ENCODE results near the gene CHSY1. TPM values are rescaled to one million over a fixed set of nuclear protein-coding genes. Genes with fewer than 3 reads are reported as not detected.
A peak's percentile ranks its signal among the peaks of the same experiment; 100 is the strongest.

The CHSY1 gene
- polyA plus RNA-seq, 2 of the 4 experiments (the other 2 are of a cell fraction), result 16.0 to 28.1 TPM

DNA sequence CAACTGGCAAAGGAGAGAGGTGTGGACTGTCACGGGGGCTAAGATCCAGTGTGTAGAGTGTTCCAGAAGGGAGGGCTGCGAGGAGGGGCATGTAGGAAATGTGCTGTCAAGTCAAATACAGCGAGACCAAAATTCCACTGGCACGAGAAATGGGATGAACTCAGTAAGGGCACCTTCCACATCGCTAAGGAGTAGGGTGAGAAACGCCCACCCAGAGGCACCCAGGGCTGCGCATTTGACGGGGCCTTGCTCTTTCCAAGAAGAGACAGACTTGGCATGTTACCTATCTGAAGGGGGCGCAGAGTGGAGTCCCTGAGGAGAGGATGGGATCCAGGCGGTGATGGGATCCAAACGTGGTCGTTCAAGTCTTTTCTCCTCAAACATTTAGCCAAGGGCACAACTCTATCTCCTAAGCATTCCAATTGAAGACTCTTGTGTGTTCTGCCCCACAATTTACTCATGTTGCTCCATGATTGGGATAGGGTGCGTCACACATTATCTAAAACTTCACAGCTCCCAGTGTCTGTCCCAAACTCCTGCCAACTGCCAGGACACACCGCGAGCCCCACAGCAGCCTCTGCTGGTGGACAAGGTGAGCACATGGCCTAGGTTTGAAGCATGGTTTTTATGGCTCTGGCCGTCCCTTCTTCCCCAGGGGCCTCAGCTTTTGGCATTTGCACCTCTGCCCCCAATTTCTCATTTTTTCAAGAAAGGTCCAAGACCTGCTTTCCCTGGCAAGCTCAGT is 17.8 kb upstream of the CHSY1 start (continued):
- TF ChIP-seq, protein P1, sequence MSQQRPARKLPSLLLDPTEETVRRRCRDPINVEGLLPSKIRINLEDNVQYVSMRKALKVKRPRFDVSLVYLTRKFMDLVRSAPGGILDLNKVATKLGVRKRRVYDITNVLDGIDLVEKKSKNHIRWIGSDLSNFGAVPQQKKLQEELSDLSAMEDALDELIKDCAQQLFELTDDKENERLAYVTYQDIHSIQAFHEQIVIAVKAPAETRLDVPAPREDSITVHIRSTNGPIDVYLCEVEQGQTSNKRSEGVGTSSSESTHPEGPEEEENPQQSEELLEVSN (IDR thresholded peaks at IDR 0.05; ENCODE audit: borderline replicate concordance, low read depth), result no peak
- TF ChIP-seq, protein P2, sequence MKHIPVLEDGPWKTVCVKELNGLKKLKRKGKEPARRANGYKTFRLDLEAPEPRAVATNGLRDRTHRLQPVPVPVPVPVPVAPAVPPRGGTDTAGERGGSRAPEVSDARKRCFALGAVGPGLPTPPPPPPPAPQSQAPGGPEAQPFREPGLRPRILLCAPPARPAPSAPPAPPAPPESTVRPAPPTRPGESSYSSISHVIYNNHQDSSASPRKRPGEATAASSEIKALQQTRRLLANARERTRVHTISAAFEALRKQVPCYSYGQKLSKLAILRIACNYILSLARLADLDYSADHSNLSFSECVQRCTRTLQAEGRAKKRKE (CRISPR knock-in tag; IDR thresholded peaks at IDR 0.05; ENCODE audit: low read depth), result no peak
- TF ChIP-seq RARB (CRISPR knock-in tag; IDR thresholded peaks at IDR 0.05), result no peak
- TF ChIP-seq, protein P3, sequence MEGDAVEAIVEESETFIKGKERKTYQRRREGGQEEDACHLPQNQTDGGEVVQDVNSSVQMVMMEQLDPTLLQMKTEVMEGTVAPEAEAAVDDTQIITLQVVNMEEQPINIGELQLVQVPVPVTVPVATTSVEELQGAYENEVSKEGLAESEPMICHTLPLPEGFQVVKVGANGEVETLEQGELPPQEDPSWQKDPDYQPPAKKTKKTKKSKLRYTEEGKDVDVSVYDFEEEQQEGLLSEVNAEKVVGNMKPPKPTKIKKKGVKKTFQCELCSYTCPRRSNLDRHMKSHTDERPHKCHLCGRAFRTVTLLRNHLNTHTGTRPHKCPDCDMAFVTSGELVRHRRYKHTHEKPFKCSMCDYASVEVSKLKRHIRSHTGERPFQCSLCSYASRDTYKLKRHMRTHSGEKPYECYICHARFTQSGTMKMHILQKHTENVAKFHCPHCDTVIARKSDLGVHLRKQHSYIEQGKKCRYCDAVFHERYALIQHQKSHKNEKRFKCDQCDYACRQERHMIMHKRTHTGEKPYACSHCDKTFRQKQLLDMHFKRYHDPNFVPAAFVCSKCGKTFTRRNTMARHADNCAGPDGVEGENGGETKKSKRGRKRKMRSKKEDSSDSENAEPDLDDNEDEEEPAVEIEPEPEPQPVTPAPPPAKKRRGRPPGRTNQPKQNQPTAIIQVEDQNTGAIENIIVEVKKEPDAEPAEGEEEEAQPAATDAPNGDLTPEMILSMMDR (IDR thresholded peaks at IDR 0.05), result peak; percentile 35
- TF ChIP-seq HDAC2 (IDR thresholded peaks at IDR 0.05), result no peak
- no peak for TF ChIP-seq ZNF302 (CRISPR knock-in tag; IDR thresholded peaks at IDR 0.05)
- TF ChIP-seq RFX5 (IDR thresholded peaks at IDR 0.05), result no peak

DNA sequence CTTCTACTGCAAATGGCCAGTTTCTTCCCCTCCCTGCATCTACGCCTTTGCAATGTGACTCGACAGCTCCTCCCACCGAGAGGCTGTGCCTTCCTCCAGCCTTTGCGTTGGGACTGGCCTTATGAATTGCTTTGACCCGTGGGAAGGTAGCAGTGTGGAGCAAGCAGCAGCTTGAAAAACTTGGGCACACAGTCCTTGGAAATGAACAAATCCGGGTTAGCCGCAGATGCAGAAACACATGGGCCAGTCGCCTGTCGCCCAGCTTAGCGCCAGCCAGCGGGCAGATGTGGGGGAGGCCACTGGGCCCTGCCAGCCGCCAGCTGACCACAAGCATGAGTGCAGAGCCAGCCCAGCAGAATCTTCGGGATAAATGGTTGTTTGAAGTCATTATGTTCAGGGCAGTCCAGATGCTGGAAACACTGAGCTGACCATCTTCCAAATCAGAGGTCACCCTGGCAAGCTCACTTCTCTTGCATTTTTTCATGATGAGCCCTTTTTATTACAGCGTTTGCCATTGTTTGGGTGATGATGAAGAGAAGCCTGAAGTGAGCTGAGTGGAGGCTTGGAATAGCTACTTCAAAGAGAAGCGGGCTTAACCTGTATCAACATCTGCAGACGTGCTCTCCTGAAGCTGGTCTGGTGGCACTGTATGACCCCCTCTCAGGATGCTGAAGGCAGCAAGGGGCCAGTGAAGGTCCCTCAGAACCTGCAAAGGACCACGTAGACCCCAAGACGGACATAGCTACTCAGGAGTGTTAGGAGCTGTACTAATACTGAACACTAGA is 15.7 kb upstream of the CHSY1 start:
- no peak for DNase-seq (ENCODE audit: low read depth in 1 of 2, low spot score in 1 of 2)
- H3K9me3 ChIP-seq, result no peaks in the 10 kb centered on the region
- no peaks in the 10 kb centered on the region for H3K4me1 ChIP-seq
- POLR2A ChIA-PET, result interaction anchor here (1.1 to 1.3 kb wide), 2 partner anchors 15 to 23 kb away, joined by 3 to 5 read pairs; partner anchors contain the start of gene CHSY1
- no peak overlapping the region for H3K27ac ChIP-seq
- 81% methylated on average over 18 of the region's 18 CpGs for WGBS (ENCODE audit: missing lambda C conversion rate)
- peak; percentile 10 to 33; a peak in 5 of 6 replicates for ATAC-seq
- no peak for FAIRE-seq
- peak; percentile 64; the same call in 1 of the 2 replicates for TF ChIP-seq POLR2AphosphoS2 (conservative IDR thresholded peaks at IDR 0.05; ENCODE audit: low read length)
- TF ChIP-seq EHF (CRISPR knock-in tag; IDR thresholded peaks at IDR 0.05), result no peak
- H3K4me3 ChIP-seq, result no peak overlapping the region
- CTCF ChIA-PET, result interaction anchor here (0.7 to 6.4 kb wide), 16 partner anchors 9 to 388 kb away, joined by 3 to 66 read pairs (median 4); no protein-coding TSS in a partner anchor
- H3K4me2 ChIP-seq, result no peak overlapping the region

DNA sequence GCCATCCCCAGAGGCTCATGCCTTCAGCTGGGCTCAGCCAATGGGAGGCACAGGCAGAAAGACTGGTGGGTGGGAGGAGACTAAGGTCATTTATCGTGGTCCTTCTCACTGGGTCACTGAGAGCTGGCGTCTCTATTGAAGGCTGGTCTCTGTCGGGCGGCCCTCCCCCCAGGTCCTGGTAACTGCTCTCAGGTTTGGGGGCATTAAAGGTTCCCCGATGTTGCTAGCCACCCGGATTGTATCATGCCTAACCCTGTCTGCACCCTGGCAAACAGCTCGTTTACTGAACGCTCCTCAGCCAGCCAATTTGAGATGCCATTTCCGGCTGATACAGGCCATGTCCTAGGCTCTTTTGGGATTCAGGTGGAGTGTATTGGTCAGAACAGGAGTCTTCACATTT is 14.9 kb upstream of the CHSY1 start:
- DNase-seq (ENCODE audit: low read depth in 1 of 2, low spot score in 1 of 2) (no peak), FAIRE-seq (no peak), ATAC-seq (peak; percentile 10 to 12; a peak in 3 of 6 replicates)
- CTCF ChIA-PET, result interaction anchor here (0.6 to 6.4 kb wide), 9 partner anchors 9 to 389 kb away, joined by 3 to 66 read pairs (median 4); no protein-coding TSS in a partner anchor
- 83% methylated on average over 9 of the region's 9 CpGs for WGBS (ENCODE audit: missing lambda C conversion rate)
- Histone ChIP-seq H3K4me2 (no peak overlapping the region), H3K27ac (no peak overlapping the region), H3K9me3 (no peaks in the 10 kb centered on the region), H3K4me3 (no peak overlapping the region), H3K4me1 (no peaks in the 10 kb centered on the region)
- POLR2A ChIA-PET, result no interaction called here
- TF ChIP-seq PHF8 (IDR thresholded peaks at IDR 0.05; ENCODE audit: borderline replicate concordance, low read depth), result no peak
- TF ChIP-seq, protein P2 (CRISPR knock-in tag; IDR thresholded peaks at IDR 0.05; ENCODE audit: low read depth), result no peak
- TF ChIP-seq, protein P4, sequence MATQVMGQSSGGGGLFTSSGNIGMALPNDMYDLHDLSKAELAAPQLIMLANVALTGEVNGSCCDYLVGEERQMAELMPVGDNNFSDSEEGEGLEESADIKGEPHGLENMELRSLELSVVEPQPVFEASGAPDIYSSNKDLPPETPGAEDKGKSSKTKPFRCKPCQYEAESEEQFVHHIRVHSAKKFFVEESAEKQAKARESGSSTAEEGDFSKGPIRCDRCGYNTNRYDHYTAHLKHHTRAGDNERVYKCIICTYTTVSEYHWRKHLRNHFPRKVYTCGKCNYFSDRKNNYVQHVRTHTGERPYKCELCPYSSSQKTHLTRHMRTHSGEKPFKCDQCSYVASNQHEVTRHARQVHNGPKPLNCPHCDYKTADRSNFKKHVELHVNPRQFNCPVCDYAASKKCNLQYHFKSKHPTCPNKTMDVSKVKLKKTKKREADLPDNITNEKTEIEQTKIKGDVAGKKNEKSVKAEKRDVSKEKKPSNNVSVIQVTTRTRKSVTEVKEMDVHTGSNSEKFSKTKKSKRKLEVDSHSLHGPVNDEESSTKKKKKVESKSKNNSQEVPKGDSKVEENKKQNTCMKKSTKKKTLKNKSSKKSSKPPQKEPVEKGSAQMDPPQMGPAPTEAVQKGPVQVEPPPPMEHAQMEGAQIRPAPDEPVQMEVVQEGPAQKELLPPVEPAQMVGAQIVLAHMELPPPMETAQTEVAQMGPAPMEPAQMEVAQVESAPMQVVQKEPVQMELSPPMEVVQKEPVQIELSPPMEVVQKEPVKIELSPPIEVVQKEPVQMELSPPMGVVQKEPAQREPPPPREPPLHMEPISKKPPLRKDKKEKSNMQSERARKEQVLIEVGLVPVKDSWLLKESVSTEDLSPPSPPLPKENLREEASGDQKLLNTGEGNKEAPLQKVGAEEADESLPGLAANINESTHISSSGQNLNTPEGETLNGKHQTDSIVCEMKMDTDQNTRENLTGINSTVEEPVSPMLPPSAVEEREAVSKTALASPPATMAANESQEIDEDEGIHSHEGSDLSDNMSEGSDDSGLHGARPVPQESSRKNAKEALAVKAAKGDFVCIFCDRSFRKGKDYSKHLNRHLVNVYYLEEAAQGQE (IDR thresholded peaks at IDR 0.05), result no peak
- no peak for TF ChIP-seq HOXB5 (CRISPR knock-in tag; IDR thresholded peaks at IDR 0.05)
- no peak for TF ChIP-seq NFE2L2 (conservative IDR thresholded peaks at IDR 0.05; ENCODE audit: low read length)
- TF ChIP-seq RAD21 (conservative IDR thresholded peaks at IDR 0.05 in 1 of 2, IDR thresholded peaks at IDR 0.05 in 1 of 2), result no peak
- no peak for TF ChIP-seq ZC3H11A (IDR thresholded peaks at IDR 0.05)
- TF ChIP-seq EP300 (IDR thresholded peaks at IDR 0.05), result no peak
- TF ChIP-seq, protein P5, sequence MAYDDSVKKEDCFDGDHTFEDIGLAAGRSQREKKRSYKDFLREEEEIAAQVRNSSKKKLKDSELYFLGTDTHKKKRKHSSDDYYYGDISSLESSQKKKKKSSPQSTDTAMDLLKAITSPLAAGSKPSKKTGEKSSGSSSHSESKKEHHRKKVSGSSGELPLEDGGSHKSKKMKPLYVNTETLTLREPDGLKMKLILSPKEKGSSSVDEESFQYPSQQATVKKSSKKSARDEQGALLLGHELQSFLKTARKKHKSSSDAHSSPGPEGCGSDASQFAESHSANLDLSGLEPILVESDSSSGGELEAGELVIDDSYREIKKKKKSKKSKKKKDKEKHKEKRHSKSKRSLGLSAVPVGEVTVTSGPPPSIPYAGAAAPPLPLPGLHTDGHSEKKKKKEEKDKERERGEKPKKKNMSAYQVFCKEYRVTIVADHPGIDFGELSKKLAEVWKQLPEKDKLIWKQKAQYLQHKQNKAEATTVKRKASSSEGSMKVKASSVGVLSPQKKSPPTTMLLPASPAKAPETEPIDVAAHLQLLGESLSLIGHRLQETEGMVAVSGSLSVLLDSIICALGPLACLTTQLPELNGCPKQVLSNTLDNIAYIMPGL (CRISPR knock-in tag; IDR thresholded peaks at IDR 0.05; ENCODE audit: borderline replicate concordance), result no peak
- TF ChIP-seq ESRRA (IDR thresholded peaks at IDR 0.05; ENCODE audit: borderline replicate concordance, low read length), result no peak
- TF ChIP-seq RARB (CRISPR knock-in tag; IDR thresholded peaks at IDR 0.05), result no peak
- TF ChIP-seq CBX8 (IDR thresholded peaks at IDR 0.05), result no peak
- TF ChIP-seq, protein P6, sequence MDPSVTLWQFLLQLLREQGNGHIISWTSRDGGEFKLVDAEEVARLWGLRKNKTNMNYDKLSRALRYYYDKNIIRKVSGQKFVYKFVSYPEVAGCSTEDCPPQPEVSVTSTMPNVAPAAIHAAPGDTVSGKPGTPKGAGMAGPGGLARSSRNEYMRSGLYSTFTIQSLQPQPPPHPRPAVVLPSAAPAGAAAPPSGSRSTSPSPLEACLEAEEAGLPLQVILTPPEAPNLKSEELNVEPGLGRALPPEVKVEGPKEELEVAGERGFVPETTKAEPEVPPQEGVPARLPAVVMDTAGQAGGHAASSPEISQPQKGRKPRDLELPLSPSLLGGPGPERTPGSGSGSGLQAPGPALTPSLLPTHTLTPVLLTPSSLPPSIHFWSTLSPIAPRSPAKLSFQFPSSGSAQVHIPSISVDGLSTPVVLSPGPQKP (IDR thresholded peaks at IDR 0.05; ENCODE audit: low read depth, low read length), result no peak

All from A549 (cell line).